HG02642 (cell line): ENCODE results near the gene CAPN15.

Experiments used
- ATAC-seq: cut with Tn5 transposase; IDR thresholded peaks from one replicate; pipeline ENCODE4 v1.9.1; 2021; ENCODE audit warnings: mild to moderate bottlenecking; ENCODE audit not compliant: unreplicated experiment, poor library complexity

CAPN15 gene

DNA sequence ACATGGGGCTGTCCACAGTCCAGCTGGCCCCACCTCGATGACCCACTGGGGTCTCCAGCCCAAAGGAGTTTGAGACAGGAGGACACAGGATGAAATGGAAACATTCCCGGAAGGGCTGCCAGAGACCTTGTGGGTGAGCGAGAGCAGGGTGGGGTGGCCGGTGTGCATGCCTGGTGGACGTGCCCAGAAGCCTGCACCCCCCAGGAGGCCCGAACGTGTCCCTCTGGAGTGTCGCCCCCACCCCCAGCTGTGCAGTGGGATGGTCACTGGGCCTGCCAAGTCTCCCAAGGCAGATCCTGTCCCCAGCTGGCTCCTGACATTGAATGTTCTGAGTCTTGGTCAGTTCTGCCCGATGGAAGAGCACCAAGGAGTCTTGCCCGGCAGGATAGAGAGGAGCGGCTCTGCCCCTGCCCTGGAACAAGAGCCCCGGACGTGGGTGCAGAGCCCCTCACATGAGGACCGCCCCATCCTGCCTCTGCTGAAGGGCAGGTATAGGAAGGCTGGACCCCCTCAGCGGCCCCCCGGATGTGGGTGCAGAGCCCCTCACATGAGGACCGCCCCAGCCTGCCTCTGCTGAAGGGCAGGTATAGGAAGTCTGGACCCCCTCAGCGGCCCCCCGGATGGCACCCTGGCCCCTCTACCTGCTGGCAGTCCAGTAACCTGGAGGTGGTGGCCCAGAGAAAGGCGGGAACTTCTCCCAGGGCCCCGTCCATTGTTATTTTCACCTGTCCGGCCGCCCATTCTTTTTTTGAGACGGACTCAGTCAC is 3.1 kb upstream of the CAPN15 start:
- no peak for ATAC-seq

DNA sequence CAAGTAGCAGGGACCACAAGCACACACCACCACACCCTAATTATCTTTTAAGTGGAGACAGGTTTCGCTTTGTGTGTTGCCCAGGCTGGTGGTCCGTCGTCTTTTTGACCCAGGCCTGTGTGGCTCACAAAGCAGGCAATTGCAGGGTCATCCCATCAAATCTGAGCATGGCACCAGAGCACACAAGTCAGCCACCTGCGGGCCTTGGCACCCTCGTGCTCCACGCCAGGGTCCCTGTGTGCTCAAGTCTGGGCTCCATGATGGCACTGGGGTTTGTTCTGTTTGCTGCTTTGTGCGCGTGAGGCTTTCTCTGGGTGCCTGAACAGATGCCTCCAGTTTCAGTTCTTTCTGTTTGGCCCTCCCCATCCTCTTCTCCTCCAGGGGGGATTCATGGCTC is 2.4 kb upstream of the CAPN15 start:
- no peak for ATAC-seq

DNA sequence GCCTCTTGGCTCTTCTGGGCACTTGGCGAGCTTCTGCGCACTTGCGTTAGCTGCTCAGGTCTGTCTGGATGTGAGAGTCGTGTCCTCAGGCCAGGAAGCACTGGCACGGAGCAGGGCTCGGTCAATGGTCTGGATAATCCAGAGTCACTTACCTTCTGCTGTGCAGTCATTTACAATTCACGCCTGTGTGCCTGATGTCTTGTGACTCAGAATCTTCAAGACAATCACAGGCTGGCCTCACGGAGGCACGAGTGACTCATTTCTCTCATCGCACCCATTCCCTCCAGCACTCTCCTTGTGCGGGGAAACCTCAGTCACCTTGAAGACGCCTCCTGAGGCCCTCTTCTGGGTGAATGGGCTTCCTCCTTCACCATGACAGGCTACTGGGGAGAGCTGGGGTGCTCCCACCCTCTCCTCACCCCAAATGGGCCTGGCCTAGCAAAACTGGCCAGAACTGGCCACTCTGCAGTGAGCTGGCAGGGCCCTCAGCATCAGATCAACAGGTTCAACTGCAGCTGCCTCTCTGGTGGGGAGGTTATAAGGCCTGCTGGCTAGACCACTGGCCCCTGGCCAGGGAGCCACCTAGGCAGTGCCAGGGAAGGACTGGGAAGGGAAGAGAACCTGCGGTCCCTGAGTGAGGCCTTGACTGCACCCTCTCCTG is 1.9 kb upstream of the CAPN15 start:
- ATAC-seq = no peak

DNA sequence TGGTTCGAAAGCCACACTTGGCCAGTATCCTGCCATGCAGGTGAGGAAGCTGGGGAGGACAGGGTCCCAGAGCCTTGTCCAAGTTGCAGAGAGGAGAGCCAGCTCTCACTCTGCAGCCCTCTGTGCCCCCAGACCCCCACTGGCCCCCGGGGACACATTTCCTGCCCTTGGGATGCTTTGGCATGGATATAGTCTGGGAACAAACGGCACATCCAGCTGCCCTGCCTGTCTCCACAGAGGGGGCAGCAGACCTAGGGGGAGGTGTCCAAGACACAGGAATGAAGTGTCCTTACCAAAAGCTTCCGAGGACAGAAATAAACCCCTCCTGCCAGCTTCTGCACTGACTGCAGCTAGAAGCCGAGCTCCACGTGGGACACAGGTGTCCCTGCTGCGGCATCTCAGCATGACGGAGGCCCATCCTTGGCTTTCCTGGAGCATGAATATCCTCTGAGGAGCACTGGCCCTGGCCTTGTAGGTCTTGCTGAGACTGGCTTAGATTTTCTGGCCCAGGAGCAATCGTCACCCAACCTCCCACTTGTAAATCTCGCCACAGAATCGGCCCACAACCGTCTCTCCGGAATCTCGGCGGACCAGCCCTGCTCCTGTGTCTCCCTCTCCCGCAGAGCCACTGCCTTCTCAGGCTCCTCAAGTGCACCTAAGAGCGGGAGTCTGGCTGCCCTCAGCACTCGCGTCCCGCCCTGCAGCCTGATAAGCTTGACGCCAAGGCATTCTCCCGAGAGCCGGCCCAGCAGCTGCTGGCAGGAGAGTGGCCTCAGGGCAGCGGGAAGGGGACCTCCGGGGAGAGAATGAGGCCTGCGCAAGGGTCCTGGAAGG is 1.1 kb upstream of the CAPN15 start:
- no peak for ATAC-seq

DNA sequence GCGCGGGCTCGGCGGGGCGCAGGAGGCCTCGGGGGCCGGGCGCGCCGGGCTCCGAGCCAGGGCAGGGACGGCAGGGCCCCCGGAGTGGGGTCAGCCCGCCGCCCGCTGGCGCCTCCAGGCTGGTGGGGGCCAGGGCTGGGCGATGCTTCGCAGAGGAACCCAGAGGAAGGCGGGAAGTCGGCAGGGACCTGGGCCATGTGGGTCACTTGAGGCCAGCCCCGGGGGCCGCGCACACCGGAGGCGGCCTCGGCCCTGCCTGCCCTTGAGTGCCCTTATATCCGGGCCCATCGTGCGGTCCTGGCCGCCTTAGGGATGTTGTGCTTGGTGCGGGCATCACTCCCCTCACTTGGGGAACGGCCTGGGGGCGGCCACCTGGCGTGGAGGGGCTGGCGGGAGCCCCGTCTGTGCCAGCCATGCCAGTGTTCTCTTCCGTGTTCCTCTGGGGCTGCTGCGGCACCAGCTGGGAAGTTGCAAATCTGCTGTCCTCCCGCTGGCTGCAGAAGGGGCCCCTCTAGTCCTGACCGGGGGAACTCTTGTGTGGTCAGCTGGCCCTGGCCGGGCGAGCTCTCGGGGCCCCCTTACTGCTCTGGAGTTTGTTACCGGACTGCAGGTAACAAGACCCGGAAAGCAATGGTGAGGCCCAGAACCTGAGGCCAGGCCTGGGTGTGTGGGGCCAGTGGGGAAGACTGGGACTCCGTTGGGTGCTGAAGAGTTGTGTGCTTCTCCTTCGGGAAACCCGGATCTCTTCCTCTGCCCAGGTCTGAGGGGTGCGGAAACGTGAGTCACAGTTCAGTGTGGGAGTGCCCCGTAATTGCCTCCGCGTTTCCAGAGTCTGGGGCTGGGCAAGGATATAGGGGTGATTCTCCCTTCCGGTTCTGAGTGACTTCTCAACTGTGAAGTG is 849 bp downstream of the CAPN15 start:
- ATAC-seq = peak; percentile 10

DNA sequence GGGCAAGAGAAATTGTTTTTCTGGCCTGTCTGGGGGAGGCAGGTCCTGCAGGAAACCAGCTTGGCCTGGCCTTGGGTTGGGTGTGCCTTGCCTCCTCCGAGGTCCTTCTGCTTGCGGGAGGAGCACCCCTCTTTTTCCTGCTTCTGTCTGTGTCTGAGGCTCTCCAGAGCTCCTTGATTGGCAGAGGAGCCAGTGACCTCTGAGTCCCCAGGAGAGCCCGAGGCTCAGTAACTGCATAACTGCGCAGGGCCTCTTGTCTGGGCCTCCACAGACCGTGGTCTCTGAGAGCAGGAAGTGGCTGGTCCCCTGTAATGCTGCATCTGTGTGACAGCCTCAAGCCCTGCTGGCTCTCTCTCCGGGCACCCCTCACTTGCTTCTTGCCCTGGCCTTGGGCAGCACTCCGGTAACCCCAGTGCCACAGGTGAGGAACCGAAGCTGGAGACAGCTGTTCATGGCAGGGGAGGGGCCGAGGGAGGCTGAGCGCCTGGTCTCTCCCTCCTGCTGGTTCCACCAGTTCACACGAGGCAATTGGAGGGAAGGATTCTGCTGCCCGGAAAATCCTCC is 1.6 kb downstream of the CAPN15 start:
- ATAC-seq = no peak

DNA sequence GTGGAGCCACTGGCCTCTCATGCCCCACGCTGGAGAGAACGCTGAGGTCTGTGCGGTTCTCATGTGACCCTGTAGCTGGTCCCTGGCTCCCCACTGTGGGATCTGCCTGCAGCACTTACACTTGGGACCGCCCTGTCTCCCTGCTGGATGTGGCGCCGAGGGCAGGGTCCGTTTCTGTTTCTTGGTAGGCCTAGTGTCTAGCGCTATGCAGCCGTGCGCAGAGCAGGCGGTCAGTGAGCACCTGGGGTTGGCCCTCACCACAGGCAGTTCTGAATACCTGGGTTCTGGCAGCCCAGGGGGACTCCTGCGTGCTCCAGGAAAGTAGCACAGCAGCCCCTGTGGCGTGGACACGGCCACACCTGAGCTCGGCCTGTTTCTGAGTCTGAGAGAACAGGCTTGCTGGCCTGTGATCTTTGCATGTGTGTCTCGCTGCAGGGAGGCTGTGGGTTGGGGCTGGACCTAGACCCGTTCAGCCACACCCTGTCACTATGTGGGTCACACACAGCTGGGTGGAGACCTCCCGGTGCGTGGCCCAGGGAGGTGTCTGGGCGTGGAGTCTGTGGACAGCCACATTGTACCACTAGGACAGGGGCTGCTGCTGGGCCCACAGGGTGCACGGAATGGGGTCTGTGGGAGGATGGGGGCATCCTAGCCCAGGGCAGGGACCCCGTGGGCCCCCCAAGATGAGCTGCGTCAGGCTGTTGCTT is 2.8 kb downstream of the CAPN15 start:
- no peak for ATAC-seq

DNA sequence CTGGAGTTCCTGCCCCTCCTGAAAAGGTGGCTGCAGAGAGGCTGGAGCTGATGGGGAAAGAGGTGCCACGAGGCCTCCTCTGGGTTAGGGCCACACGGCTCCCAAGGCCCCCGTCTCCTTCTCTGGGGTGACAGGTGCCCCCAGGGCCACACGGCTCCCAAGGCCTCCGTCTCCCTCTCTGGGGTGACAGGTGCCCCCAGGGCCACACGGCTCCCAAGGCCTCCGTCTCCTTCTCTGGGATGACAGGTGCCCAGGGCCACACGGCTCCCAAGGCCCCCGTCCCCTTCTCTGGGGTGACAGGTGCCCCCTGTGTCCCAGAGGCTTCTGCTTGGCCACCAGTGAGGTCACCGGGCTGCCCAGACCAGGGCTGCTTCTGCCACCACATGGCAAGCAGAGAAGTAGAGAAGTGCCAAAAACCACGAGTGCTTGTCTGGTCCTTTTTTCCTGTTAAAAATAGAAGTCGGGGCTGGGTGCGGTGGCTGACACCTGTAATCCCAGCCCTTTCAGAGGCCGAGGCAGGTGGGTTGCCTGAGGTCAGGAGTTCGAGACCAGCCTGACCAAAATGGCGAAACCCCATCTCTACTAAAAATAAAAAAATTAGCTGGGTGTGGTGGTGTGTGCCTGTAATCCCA is 4.1 kb downstream of the CAPN15 start:
- ATAC-seq = no peak

DNA sequence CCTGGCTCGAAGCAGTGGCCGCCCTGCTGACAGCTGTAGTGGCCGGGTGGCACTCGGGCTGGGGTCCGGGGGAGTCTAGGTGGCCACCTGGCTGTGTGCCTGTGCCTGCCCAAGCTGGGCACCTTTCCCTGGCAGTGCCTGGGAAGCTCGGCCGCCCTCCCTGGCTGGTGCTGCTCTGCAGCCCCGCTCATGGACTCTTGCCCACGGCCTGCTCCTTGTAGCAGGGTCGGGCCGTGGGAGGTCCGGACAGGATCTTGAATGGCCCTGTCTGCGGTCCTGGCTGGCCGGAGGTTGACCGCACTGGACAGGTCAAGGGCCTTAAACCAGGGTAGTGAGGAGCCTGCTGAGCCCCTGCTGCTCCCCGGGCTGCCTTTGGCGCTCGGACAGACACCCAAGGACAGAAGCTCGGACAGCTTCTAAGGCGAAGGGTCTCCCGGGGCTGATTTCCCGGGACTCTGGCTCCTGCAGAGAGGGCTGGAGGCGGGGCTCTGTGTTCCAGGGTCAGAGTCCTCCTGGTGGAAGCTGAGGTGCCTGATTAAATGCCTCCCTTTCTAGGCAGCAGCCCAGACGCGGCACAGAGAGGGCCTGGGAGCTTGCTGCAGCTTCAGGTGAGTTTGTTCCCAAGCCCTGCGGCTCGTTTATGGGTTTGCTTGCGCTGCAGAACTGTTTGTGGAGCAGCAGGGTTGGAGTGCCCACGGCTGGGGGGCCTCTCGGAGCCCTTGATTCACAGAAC is 6.0 kb downstream of the CAPN15 start:
- ATAC-seq = no peak

DNA sequence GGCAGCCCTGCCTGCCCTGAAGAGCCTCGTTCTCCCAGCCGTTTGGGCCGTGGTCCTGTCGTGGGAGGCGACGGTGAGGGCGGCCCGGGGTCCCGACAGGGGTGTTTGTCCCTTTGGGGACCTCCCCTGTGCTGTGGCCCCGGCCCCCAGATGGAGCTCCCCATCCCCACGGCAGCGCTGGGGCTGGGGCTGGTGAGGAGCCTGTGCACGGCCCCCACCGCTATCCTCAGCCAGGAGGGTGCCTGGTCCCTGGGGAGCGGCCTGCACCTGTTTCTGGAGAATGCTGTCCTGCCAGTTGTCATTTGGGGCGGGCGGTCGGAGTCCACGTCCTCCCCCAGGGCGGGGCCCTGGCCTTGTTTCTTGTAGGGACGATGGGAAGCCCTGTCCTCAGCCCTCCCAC is 6.6 kb downstream of the CAPN15 start:
- ATAC-seq = no peak

DNA sequence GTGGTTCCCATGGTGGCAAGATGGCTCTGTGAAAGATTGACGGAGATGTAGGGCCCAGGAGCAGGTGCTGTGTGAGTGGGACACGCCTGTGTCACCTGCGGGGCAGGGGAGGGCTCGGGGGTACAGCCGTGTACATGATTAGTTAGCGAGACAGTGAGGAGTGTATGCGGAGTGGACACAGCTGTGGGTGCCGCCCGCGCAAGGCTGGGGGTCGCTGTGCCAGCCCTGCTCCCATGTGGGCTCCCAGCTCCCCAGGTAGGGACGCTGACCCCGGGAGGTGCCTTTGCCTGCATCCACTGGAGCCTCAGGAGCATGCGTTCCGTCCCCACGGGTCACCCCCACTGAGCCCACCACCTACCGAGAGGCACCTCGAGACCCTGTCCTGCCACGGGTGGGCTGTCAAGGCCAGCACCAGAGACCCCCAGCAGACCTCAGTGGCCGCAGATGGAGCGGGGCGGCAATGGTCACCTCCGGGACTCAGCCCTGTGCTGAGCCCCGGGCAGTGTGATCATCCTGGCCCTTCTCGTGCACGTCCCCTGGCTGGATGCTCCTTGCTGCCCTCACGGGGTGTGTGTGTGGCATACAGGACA is 7.4 kb downstream of the CAPN15 start:
- no peak for ATAC-seq

DNA sequence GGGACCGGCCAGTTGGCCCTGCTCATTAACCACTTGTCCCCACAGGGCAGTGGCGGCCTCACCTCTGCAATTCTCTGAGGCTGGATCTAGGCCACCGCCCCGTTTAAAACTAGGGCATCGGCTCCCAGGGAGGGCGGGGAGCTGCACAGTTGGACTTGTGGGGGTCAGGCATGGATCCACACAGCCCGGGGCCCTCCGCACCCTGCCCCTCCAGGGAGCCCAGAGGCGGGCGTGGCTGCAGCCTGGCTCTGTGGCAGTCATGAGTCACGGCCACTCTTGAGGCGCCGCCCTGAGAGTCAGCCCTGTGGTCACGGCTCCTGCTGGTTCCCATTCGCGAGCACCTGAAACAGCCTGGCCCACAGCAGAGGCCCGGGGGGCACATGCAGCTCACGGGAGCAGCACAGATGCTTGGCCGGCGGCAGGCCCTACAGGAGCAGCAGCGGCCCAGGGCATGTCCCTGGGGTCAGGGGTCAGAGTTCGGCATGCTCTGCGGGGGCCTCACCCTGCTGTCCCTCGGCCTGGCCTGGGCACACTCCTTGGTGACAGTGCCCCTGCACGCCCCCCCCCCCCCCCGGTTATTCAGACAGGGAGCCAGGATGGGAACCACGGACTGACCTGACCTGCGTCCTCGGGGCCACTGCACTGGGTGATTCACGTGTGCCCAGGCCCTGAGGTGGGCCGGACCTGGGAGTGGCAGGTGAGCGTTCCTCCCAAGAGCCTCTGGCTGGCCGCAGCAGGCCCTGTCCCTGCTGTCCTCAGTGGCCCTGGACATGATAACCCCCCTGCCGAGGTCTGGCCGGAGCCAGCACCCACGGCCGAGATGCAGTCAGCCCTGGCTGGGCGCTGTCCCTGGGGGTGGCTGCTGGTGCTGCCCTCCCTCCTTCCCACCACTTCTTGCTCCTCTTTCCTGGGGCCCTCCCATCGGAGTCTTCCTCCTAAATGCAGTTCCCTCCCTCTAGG is 8.2 kb downstream of the CAPN15 start:
- ATAC-seq = no peak

DNA sequence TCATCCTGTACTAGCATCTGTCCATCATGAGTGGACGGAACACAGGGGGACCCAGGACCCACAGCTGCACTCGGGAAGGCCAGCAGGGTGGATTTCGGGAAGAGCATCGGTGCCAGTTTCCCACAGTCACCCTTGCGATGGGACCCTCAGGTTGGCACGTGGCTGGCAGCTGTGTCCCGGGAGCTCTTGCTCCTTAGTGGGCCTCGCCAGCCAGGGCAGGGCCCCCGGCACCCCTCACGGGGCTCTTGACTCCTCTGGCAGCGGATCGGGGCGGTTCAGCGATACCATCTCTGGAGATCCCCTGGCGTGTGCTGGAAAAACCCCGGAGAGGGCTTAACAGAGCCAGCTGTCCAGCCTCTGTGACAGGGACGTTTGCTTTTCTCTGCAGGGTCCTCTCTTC is 9.2 kb downstream of the CAPN15 start:
- no peak for ATAC-seq

DNA sequence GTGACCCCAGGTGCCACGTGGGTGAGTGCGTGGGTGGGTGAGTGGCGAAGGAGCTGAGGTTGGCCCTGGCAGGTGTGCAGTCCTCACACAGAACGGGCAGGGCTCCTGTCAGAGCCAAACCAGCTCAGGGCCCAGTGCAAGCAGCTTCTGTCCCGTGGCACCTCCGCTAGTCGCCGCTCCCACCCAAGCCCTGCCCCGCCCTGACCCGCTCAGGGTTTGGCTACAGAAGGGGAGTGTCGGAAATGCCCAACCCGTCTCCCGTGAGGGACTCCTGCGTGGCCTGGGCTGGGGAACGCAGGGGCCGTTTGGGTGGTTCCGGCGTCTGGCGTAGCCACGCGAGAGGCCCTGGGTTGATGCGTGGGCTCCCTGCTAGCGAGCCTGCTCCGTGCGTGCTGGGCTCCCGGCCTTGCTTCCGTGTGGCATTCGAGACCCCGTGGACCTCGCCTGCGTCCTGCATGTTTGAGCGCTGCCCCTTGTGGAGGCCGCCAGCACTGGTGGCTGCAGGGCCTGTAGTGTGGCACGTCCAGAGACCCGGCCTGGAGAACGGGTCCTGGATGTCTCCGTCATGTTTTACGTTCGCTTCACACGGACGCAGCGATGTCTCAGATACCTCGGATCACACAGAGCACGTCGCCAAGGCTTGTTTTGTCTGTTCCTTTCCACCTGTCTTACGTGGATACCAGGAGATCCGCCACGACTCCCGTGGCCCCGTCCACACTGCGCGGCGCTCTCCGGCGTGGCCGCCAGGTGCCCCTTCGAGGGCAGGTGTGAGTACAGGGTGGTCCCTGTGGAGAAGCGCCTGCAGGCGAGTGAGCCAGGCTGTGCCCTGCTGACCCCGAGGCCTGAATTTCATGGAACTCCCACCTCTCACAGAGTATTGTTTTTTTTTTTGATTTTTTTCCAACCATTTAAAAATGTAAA is 10.2 kb downstream of the CAPN15 start:
- no peak for ATAC-seq

DNA sequence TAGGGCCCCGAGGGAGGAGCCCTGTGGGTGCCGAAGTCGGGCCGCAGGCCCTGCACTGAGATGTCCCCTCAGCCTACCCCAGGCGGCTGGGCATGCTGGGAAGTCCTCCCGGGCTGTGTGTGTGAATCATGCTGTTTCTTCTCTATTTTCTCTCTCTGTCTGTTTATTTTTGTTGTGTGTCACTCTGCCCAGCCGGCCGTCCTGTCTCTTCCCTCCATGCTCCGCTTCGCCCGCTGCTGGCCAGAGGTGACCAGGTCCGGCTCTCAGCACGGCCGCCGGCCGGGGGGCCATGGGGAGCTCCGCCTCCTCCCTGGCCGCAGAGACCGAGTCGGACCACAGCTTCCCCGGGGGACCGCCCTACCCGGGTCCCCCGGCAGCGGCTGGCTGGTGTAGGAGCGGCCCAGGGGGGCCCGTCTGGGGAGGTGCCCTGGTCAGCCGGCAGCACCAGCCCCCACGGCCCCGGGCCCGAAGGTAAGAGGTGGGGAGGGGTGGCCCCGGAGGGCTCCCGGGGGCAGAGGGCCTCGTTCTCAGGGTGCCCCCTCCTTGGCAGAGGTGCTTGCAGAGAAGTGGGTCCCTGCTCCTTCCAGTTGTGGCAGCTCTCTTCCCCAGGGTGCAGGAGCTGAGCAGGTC is 12.5 kb downstream of the CAPN15 start:
- ATAC-seq = no peak
